HG02840 (cell line): ENCODE measurements around the gene ZDHHC12.
A peak's percentile ranks its signal among the peaks of the same experiment; 100 is the strongest.

Experiments used
- ATAC-seq: cut with Tn5 transposase; IDR thresholded peaks from one replicate; pipeline ENCODE4 v1.9.1; 2021; ENCODE audit warnings: mild to moderate bottlenecking, moderate library complexity, moderate number of reproducible peaks; ENCODE audit not compliant: unreplicated experiment, low FRiP score

ZDHHC12 gene, protein sequence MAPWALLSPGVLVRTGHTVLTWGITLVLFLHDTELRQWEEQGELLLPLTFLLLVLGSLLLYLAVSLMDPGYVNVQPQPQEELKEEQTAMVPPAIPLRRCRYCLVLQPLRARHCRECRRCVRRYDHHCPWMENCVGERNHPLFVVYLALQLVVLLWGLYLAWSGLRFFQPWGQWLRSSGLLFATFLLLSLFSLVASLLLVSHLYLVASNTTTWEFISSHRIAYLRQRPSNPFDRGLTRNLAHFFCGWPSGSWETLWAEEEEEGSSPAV

DNA sequence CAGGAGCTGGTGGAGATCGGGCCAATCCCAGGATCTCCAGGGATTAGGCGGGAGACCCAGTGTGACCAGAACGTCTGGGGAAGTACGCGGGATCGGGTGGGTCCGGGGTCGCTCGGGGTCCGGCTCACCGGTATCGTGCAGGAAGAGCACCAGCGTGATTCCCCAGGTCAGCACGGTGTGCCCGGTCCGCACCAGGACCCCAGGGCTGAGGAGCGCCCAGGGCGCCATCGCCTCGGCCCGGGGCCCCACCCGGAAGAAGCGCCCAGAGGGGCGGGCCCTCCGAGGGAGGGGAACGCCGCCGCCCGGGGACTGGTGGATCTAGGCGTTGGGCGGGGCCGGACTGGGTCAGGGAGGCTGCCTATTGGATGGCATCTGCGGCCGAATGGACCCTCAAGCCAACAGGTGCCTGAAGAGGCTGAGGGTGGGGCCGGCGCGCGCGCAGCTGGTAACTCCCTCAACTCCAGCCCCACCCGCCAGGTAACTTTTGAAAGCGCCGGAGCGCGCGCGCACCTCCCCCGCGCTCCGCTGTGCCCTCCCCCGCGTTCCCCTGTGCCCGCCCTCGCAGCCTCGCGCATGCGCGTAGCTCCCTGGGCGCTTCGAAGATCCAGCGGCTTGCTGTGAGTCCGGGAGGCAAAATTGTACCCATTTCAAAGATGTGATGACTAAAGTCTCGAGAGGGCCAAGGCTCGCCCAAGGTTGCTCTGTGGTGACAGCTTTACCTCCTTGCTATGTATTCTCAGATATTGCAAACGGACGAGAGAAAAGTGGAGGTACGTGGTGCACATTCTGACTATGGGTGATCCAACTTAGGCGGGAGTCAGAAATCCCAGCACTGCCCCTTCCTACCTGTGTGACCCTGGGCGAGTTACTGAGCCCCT, at the start of gene ZDHHC12:
TSS of gene ZDHHC12 (minus strand) at position 262 of the 878 bp plus-strand sequence. CDS start at position 228, 34 bp downstream.
- ATAC-seq: peak; percentile 88

DNA sequence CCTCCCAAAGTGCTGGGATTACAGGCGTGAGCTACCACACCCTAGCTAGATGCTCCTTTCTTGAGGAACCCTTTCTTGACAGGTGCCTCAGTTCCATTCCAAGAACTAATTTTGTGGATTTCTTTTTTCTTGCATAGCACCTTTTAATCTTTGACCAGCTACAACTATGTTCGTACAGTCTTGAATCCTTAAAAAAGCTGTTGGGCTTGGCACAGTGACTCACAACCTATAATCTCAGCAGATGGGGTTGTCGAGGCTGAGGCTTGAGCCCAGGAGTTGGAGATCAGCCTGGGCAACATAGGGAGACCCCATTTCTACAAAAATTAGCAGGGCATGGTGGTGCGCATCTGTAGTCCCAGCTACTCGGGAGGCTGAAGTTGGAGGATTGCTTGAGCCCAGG, 49.1 kb upstream of the ZDHHC12 start:
- no peak for ATAC-seq

GRCh38 chr9:128771745-128772519, 48.0 kb upstream of the ZDHHC12 start, which contains the start of gene ZER1:
TSS of gene ZER1 (minus strand) at chr9:128771927. CDS start at chr9:128755565, 16,362 bp downstream.
- peak; percentile 91 for ATAC-seq

DNA sequence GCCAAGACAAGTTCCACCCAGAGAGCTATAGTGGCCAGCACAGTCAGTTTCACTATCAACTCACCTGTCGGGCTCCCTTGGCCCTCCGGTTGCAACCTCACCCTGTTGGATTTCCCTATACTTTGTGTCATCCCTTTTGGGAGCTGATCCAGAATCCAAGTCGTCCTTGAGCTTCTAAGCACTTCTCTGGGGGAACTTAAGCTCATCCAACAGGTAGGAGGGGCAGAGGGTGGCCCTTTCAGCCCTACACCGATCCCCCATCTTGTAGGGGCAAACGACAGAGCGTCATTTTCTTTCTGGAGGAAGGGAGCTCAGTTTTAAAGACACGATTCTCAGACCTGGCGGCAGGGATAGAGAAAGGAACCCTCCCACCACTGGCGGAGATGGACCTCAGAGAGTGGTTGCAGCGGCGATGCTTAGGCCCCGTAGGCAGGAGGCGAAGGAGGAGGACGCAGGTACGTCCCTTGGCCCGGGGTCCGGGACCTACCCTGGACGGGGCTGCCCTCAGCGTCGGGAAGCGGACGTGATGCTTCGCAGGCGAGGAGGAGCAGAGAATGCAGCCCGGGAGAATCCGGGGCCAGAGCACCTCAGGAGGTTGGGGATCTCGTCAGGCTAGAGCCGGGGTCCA, 47.3 kb upstream of the ZDHHC12 start:
- ATAC-seq: peak; percentile 32

DNA sequence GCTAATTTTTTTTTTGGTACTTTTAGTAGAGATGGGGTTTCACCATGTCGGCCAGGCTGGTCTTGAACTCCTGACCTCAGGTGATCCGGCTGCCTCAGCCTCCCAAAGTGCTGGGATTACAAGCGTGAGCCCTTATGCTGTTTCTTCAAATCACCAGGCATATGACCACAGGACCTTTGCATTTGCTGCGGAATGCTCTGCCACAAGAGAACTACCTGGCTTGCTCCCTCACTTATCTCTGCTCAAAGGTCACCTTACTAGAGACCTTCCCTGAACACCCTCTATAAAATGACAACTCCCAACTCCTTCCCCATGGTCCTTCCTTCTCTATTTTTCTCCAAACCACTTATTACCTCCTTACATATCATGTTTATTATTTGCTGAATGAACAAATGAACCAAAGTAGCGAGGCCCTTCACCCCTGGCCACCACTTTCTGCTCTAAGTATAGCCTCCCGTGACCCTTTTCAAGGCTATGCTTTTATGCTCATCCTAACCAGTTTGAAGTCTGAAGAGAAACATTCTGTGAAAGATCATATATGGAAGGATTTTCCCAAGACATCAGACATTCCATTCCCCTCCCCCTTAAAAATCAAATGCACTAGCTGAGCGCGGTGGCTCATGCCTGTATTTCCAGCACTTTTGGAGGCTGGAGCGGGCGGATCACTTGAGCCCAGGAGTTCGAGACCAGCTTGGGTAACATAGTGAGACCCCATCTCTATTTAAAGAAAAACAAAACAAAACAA, 46.5 kb upstream of the ZDHHC12 start:
- no peak for ATAC-seq

- no peak for ATAC-seq
Measured at GRCh38 chr9:128768606-128769005, 44.7 kb upstream of the ZDHHC12 start.

GRCh38 chr9:128765499-128765898, 41.6 kb upstream of the ZDHHC12 start:
- no peak for ATAC-seq

GRCh38 chr9:128764361-128764760, 40.4 kb upstream of the ZDHHC12 start:
- no peak for ATAC-seq

DNA sequence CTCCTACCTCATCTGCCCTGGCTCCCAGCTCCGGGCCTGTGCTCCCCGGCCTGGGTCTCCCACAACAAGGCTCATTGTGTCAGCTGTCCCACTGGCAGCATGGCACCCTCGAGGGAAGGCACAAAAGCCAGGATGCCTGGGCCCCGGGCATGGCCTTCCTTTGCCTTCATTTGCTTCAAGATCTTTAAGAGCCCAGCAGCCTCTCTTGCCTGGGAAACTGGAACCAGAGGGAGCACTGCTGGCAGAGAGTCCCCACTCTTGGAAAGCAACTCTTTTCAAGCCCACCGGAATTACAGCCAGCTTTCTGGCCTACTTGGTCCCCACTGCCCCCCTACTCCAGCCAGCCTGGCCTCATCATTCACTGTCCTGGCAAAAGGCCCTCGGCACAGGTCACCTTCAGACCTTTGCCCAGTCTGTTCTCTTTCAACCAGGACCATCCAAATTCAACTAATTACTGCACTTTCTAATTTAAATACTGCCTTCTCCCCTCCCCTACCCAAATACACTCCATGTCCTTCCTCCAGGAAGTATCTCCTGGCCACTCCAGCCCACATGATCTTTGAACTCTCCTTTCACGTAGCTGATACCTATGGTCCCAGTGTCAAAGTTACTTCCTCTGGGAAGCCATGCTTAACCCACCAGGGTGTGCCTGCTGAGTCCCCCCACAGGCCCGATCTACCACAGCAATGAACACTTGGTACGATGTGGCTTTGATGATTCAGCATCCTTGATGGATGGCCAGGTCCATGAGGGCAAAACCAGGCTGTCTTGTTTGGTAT, 38.9 kb upstream of the ZDHHC12 start:
- ATAC-seq: no peak

- ATAC-seq: no peak
Measured at GRCh38 chr9:128757602-128758001, 33.7 kb upstream of the ZDHHC12 start.

DNA sequence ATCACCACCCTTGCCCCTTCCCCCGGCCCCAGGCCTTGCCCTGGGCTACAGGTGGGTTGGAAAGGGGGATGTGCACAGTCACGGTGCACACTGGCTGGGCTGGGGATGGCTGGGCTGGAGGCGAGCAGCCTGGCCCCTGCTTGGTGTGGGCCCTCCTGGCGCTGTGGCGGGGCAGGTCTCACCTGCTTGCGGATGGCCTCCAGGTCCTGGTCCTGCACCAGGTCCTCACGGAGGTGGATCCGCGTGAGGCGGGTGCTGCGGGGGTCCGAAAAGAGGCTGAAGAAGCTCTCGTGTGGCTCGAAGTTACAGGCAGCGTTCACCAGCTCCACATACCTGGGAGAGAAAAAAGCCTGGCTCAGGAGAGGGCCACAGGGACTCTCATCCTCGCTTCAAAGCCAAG, 29.7 kb upstream of the ZDHHC12 start:
- no peak for ATAC-seq

- ATAC-seq: no peak
Measured at GRCh38 chr9:128750926-128751595, 27.1 kb upstream of the ZDHHC12 start.

DNA sequence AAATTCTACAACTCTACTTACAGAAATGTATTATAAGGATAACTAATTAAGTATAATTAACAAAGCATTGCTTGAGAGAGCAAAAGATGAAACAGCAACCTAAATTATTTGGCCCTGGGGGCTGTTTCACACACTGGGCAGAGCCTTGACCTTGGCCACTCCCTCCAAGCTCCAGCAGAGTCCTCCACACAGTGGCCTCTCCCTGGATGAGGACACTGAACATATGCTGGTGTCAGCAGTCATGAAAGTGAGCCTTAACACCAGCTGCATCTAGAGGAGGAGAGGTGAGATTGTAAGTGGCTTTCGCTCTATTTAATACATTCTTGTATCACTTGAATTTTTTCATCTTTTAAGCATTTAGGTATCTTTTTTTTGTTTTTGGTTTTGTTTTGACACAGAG, 23.3 kb upstream of the ZDHHC12 start:
- ATAC-seq: no peak

DNA sequence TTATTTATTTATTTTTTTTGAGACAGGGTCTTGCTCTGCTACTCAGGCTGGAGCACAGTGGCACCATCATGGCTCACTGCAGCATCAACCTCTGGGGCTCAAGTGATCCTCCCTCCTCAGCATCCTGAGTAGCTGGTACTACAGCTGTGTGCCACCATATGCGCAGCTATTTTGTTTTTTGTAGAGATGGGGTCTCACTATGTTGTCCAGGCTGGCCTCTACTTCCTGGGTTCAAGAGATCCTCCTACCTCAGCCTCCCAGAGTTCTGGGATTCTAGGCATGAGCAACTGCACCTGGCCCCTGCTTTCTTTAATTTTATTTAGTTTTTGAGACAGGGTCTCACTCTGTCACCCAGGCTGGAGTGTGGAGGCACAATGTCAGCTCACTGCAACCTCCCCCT, 19.5 kb upstream of the ZDHHC12 start:
- no peak for ATAC-seq

DNA sequence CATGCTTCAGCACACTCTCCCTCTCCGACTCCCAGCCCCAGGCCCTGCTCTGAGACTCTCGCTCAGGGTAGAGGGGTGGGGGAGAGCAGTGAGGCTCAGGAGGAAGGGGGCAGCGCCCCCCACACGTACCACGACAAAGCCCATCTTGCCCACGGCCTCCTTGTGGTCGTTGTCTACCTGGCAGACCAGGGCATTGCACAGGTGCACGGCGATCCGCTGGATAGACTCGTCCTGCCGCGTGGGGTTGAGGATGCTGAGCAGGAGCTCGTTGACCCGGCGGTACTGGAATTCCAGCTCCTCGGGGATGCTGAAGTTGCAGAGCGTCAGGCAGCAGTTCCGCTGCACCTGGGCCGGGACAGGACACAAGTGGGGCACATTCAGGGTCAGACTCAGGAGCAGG, 18.5 kb upstream of the ZDHHC12 start:
- ATAC-seq: no peak

- ATAC-seq: no peak
Measured at GRCh38 chr9:128735373-128735772, 11.4 kb upstream of the ZDHHC12 start.

DNA sequence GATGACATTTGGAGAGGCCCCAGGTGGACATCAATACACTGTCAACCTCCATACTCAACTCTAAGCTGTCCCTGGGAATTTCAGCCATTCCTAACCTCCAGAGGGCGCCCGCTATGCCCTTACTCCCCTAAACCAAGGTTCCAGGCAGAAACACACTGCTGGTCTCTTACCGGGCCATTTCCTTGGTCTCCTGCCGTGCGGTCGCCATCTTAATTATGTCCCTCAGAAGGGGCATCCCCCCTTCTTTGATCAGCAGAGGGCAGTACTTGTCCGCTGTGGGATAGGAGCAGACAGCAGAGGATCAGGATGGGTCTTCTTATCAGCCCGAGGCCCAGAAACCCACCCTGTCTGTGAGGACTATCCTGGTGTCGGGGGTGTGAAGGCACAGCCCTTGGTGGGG, 9.3 kb upstream of the ZDHHC12 start:
- no peak for ATAC-seq

DNA sequence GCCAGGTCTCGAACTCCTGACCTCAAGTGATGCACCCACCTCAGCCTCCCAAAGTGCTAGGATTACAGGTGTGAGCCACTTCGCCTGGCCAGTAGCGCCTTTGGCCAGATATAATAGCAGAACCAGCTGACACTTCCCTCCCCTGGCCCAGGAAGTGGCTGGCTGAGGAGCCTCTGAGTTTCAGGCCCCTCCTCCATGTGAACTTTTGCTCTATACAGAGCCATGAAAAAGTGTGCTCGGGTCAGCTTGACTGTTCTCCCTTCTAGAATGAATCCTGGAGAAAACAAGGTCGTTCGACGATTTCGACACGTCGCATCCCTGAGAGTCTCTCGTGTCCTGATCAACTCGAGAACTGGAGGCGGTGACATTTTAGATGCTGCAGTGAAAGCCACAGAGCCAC, 8.6 kb upstream of the ZDHHC12 start:
- ATAC-seq: no peak
